ENCODE results near the gene SCAI.

The SCAI gene

GRCh38 chr9:125156551-125156950 is 13.2 kb upstream of the SCAI start:
- TF ChIP-seq REST (IDR thresholded peaks at IDR 0.05; ENCODE audit: insufficient read depth in 1 of 2, low read depth in 2 of 2, low read length in 2 of 2): no peak
- no peak for TF ChIP-seq FOXP2 (optimal IDR thresholded peaks at IDR 0.05; ENCODE audit: borderline replicate concordance, extremely low read depth, extremely low read length, insufficient read depth)
- no peak for TF ChIP-seq POLR2AphosphoS5 (IDR thresholded peaks at IDR 0.05; ENCODE audit: low read depth, low read length)
- TF ChIP-seq SIN3A (IDR thresholded peaks at IDR 0.05; ENCODE audit: borderline replicate concordance, insufficient read depth, low read length): no peak
- TF ChIP-seq TAF1 (IDR thresholded peaks at IDR 0.05; ENCODE audit: borderline replicate concordance, insufficient read depth, low read length): no peak

- TF ChIP-seq SIN3A (IDR thresholded peaks at IDR 0.05; ENCODE audit: borderline replicate concordance, insufficient read depth, low read length) (no peak), REST (IDR thresholded peaks at IDR 0.05; ENCODE audit: insufficient read depth in 1 of 2, low read depth in 2 of 2, low read length in 2 of 2) (no peak), TAF1 (IDR thresholded peaks at IDR 0.05; ENCODE audit: borderline replicate concordance, insufficient read depth, low read length) (no peak), POLR2AphosphoS5 (IDR thresholded peaks at IDR 0.05; ENCODE audit: low read depth, low read length) (no peak), FOXP2 (optimal IDR thresholded peaks at IDR 0.05; ENCODE audit: borderline replicate concordance, extremely low read depth, extremely low read length, insufficient read depth) (no peak)
Measured at GRCh38 chr9:125153712-125154367, 10.5 kb upstream of the SCAI start.

GRCh38 chr9:125151730-125152129 is 8.4 kb upstream of the SCAI start:
- TF ChIP-seq SIN3A (IDR thresholded peaks at IDR 0.05; ENCODE audit: borderline replicate concordance, insufficient read depth, low read length) (no peak), REST (IDR thresholded peaks at IDR 0.05; ENCODE audit: insufficient read depth in 1 of 2, low read depth in 2 of 2, low read length in 2 of 2) (no peak), TAF1 (IDR thresholded peaks at IDR 0.05; ENCODE audit: borderline replicate concordance, insufficient read depth, low read length) (no peak), FOXP2 (optimal IDR thresholded peaks at IDR 0.05; ENCODE audit: borderline replicate concordance, extremely low read depth, extremely low read length, insufficient read depth) (no peak), POLR2AphosphoS5 (IDR thresholded peaks at IDR 0.05; ENCODE audit: low read depth, low read length) (no peak)

- TF ChIP-seq TAF1 (IDR thresholded peaks at IDR 0.05; ENCODE audit: borderline replicate concordance, insufficient read depth, low read length) (no peak), SIN3A (IDR thresholded peaks at IDR 0.05; ENCODE audit: borderline replicate concordance, insufficient read depth, low read length) (no peak), REST (IDR thresholded peaks at IDR 0.05; ENCODE audit: insufficient read depth in 1 of 2, low read depth in 2 of 2, low read length in 2 of 2) (no peak), FOXP2 (optimal IDR thresholded peaks at IDR 0.05; ENCODE audit: borderline replicate concordance, extremely low read depth, extremely low read length, insufficient read depth) (no peak), POLR2AphosphoS5 (IDR thresholded peaks at IDR 0.05; ENCODE audit: low read depth, low read length) (no peak)
Measured at GRCh38 chr9:125150349-125151245, 7.3 kb upstream of the SCAI start.
